PC-3 (cell line): ENCODE data around the gene MEF2C. TPM values are rescaled to one million over a fixed set of nuclear protein-coding genes. Genes with fewer than 3 reads are reported as not detected.

Source experiments
- ATAC-seq: fragments of 200-7000 bp; cut with Tn5 transposase; 2 replicates; pipeline ENCODE4 v1.9.1; 2020; ENCODE audit warnings: mild to moderate bottlenecking, moderate library complexity
- BruUV-seq: library from RNA; stranded (reverse); fragments of 400-500 nt; replicated peaks from 2 replicates; lab custom pipeline; 2021; lab: Mats Ljungman, UMichigan
- CTCF ChIA-PET: fragments of 300-600 bp; sonication (Branson Sonifier 250); formaldehyde crosslinking; loops from one replicate; lab custom pipeline; 2022; ENCODE audit warnings: antibody characterized with exemption; lab: Charles Lee
- POLR2A ChIA-PET: fragments of 300-600 bp; sonication (Branson Sonifier 250); formaldehyde crosslinking; loops from one replicate; lab custom pipeline; 2022; ENCODE audit warnings: antibody characterized with exemption; ENCODE audit not compliant: unreplicated experiment; lab: Charles Lee
- DNase-seq: peaks from one replicate; pipeline ENCODE4 v3.0.0-alpha.2; 2015
- H2AFZ ChIP-seq: fragments of 300-600 bp; sonication (generic); 2 replicates; pipeline ENCODE4 v1.6.0; 2016; ENCODE audit warnings: antibody characterized with exemption, low read length
- H3F3A ChIP-seq: fragments of 300-600 bp; sonication (generic); one replicate; pipeline ENCODE4 v1.6.0; 2017; ENCODE audit warnings: antibody characterized with exemption, low read length, control low read depth, mild to moderate bottlenecking; ENCODE audit not compliant: unreplicated experiment
- H3K27ac ChIP-seq: fragments of 300-600 bp; sonication (generic); 2 replicates; pipeline ENCODE4 v1.5.1; 2016; ENCODE audit warnings: mild to moderate bottlenecking, low read length
- H3K27me3 ChIP-seq: fragments of 300-600 bp; sonication (generic); 2 replicates; pipeline ENCODE4 v1.6.1; 2016; ENCODE audit warnings: low read length, mixed read lengths
- H3K36me3 ChIP-seq: fragments of 300-600 bp; sonication (generic); 2 replicates; pipeline ENCODE4 v1.6.1; 2016; ENCODE audit warnings: low read depth, mixed run types, low read length, mixed read lengths
- H3K4me1 ChIP-seq: fragments of 300-600 bp; sonication (generic); 2 replicates; pipeline ENCODE4 v1.5.1; 2016; ENCODE audit warnings: low read length; ENCODE audit not compliant: insufficient read depth
- H3K4me2 ChIP-seq: fragments of 300-600 bp; sonication (generic); 2 replicates; pipeline ENCODE4 v1.6.0; 2016; ENCODE audit warnings: low read length
- H3K4me3 ChIP-seq: fragments of 300-600 bp; sonication (generic); 2 replicates; pipeline ENCODE4 v1.5.1; 2016; ENCODE audit warnings: mild to moderate bottlenecking, low read length, mixed read lengths
- H3K79me2 ChIP-seq: fragments of 300-600 bp; sonication (generic); 2 replicates; pipeline ENCODE4 v1.6.1; 2017; ENCODE audit warnings: low read length, mixed read lengths
- H3K9ac ChIP-seq: fragments of 300-600 bp; sonication (generic); 2 replicates; pipeline ENCODE4 v1.6.0; 2016; ENCODE audit warnings: mild to moderate bottlenecking, low read length
- H3K9me2 ChIP-seq: fragments of 300-600 bp; sonication (generic); replicated peaks from 2 replicates; pipeline ENCODE4 v1.6.1; 2016; ENCODE audit warnings: mixed run types, low read length, mixed read lengths
- H3K9me3 ChIP-seq: fragments of 300-600 bp; sonication (generic); 2 replicates; pipeline ENCODE4 v1.6.1; 2016; ENCODE audit warnings: low read length, mixed read lengths
- H4K20me1 ChIP-seq: fragments of 300-600 bp; sonication (generic); 2 replicates; pipeline ENCODE4 v1.6.1; 2016; ENCODE audit warnings: low read length, mixed read lengths
- CTCF ChIP-seq: fragments of 300-600 bp; sonication (generic); conservative IDR thresholded peaks from 2 replicates; pipeline ENCODE4 v1.5.1; 2017; ENCODE audit warnings: antibody characterized with exemption, low read depth, mild to moderate bottlenecking, low read length
- EZH2 ChIP-seq: fragments of 300-600 bp; sonication (generic); IDR thresholded peaks from one replicate; pipeline ENCODE4 v1.6.1; 2017; ENCODE audit warnings: antibody characterized with exemption, mild to moderate bottlenecking, low read length; ENCODE audit not compliant: unreplicated experiment
- EZH2phosphoT487 ChIP-seq: fragments of 300-600 bp; sonication (generic); IDR thresholded peaks from 2 replicates; pipeline ENCODE4 v1.6.1; 2018; ENCODE audit warnings: mild to moderate bottlenecking, antibody characterized with exemption, low read length, borderline replicate concordance
- intact Hi-C: fragments of 100-400 bp; cut with micrococcal nuclease; formaldehyde crosslinking; loops from 2 replicates; pipeline ENCODE4 v1.9.0; 2023
- total RNA-seq: library from RNA; depleted of rRNA; stranded (reverse); fragments of >200 nt; gene quantifications from 2 replicates; pipeline ENCODE4 v1.2.3, GENCODE V29; 2014

Gene MEF2C
- total RNA-seq, 1 experiment from 2014 or later, result 8.0 TPM

GRCh38 chr5:88868468-88869068 is 14.4 kb downstream of the MEF2C start:
- peak overlapping the region; percentile 53 for H3K4me2 ChIP-seq
- DNase-seq (peak; percentile 55), ATAC-seq (peak; percentile 69)
- no peaks in the 10 kb centered on the region for H3K9me3 ChIP-seq
- H2AFZ ChIP-seq, result no peak overlapping the region
- no peaks in the 10 kb centered on the region for H3K36me3 ChIP-seq
- no peaks in the 10 kb centered on the region for H3F3A ChIP-seq
- no peaks in the 10 kb centered on the region for H3K79me2 ChIP-seq
- H3K27ac ChIP-seq, result no peak overlapping the region
- intact Hi-C loops, result no loop called here
- H4K20me1 ChIP-seq, result no peaks in the 10 kb centered on the region
- TF ChIP-seq EZH2 (no peak), CTCF (no peak), EZH2phosphoT487 (no peak)
- BruUV-seq, result no TSS peak
- H3K27me3 ChIP-seq, result no peaks in the 10 kb centered on the region
- ChIA-PET POLR2A (no interaction called here), CTCF (no interaction called here)
- no peaks in the 10 kb centered on the region for H3K9me2 ChIP-seq
- H3K9ac ChIP-seq, result no peak overlapping the region
- H3K4me1 ChIP-seq, result peaks cover 14% of the 10 kb centered on the region
- H3K4me3 ChIP-seq, result no peak overlapping the region

GRCh38 chr5:88867638-88868037 is 15.3 kb downstream of the MEF2C start:
- intact Hi-C loops, result no loop called here

More at GRCh38 chr5:88867638-88868037, 15.3 kb downstream of the MEF2C start:
- H3K4me2 ChIP-seq, result no peak overlapping the region
- no peaks in the 10 kb centered on the region for H3F3A ChIP-seq
- H4K20me1 ChIP-seq, result no peaks in the 10 kb centered on the region
- POLR2A ChIA-PET, result no interaction called here
- H3K4me3 ChIP-seq, result no peak overlapping the region
- TF ChIP-seq EZH2, result no peak
- no peak for TF ChIP-seq CTCF
- no peak for TF ChIP-seq EZH2phosphoT487
- no peaks in the 10 kb centered on the region for H3K27me3 ChIP-seq
- H3K9me3 ChIP-seq, result no peaks in the 10 kb centered on the region
- no peak for DNase-seq
- H3K4me1 ChIP-seq, result peaks cover 14% of the 10 kb centered on the region
- no peaks in the 10 kb centered on the region for H3K79me2 ChIP-seq
- H2AFZ ChIP-seq, result no peak overlapping the region
- H3K9ac ChIP-seq, result no peak overlapping the region
- no peaks in the 10 kb centered on the region for H3K9me2 ChIP-seq
- CTCF ChIA-PET, result no interaction called here
- H3K27ac ChIP-seq, result no peak overlapping the region
- no TSS peak for BruUV-seq
- H3K36me3 ChIP-seq, result no peaks in the 10 kb centered on the region
- no peak for ATAC-seq
